GM12874 (cell line): ENCODE data around the gene HCFC2.

Source experiments
- TF ChIP-seq, protein P1 (sequence below): IDR thresholded peaks from 2 replicates; pipeline ENCODE4 v1.5.1; 2011; ENCODE audit warnings: low read depth, mild to moderate bottlenecking, control low read depth, low read length, moderate library complexity; ENCODE audit not compliant: insufficient read depth

HCFC2 gene

DNA sequence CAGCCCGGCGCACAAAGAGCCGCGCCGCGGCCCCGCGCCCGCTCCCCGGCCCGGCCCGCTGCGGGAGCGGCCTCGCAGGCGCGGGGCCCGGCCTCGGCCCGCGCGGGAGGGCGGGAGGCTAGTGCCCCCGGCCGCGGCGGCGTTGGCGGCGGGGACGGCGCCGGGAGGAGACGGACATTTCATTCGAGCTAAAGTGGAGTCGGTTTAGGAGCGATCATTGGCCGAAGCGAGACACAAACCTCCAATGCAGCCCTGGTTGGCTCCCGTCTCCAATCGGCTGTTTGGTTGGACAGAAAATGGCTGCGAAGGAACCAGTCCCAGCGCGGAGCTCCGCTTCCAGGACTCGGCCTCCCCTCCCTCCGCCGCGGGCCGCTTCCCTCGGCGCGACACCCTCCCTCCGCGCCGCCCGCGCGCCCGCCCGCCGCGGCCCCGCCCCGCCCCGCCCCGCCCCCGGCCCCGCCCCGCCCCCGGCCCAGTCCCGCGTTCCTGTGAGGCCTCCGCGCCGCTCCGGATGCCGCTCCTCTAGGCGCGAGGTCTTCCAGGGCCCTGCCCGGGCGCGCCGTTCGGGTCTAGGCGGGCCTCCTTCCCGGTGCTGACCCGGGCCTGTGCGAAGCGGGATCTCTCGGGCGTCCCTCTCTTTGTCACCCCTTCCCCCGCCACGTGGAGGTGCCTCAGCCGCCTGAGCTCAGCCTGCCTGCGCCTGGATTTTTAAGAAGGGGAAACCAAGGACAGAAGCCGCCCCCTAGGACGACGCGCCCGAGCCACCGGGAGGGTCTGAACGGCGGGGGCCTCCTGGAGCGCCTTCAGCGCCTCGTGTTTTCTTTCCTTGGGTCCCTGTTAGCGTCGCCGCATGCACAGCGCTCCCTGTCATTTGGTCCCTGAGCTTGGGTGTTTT is 73.8 kb downstream of the HCFC2 start, which contains the start of gene NFYB:
NFYB (minus strand) TSS at position 309 of the 895 bp plus-strand sequence. CDS start 2,757 bp downstream, outside the sequence.
- TF ChIP-seq, protein P1, sequence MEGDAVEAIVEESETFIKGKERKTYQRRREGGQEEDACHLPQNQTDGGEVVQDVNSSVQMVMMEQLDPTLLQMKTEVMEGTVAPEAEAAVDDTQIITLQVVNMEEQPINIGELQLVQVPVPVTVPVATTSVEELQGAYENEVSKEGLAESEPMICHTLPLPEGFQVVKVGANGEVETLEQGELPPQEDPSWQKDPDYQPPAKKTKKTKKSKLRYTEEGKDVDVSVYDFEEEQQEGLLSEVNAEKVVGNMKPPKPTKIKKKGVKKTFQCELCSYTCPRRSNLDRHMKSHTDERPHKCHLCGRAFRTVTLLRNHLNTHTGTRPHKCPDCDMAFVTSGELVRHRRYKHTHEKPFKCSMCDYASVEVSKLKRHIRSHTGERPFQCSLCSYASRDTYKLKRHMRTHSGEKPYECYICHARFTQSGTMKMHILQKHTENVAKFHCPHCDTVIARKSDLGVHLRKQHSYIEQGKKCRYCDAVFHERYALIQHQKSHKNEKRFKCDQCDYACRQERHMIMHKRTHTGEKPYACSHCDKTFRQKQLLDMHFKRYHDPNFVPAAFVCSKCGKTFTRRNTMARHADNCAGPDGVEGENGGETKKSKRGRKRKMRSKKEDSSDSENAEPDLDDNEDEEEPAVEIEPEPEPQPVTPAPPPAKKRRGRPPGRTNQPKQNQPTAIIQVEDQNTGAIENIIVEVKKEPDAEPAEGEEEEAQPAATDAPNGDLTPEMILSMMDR, result no peak

DNA sequence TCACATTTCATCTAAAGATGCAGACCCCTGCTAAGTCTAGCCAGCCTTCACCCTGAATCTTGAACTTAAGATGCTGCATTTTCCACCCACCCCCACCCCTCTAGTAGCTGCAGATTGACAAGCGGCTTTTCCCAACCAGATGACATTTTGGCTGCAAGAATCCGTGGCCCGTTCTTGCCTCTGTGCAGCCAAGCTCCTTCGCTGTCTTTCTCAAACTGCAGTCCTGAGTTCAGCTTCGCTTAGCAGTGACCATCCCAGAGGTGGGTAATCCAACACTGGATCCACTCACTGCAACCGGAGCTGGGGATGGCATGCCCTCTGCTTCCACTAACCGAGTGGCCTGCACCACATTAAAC is 74.4 kb downstream of the HCFC2 start:
- TF ChIP-seq, protein P1, result no peak

DNA sequence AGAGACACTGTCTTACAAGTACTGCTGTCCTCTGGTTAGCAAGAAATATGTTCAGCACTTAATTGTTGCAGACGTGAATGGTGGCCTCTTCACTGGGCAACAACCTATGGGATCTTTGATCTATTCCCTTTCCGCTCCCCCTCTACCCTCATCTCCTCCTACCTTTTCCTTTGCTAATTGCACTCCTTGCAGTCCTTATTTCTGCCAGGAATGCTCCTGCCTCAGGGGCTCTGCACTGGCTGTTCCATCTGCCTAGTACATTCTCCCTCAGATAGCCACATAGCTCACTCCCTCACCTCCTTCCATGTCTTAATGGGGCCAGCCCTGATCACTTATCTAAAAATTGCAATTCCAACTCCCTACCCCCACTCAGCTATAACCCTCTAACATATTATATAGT is 78.2 kb downstream of the HCFC2 start:
- TF ChIP-seq, protein P1, result no peak

DNA sequence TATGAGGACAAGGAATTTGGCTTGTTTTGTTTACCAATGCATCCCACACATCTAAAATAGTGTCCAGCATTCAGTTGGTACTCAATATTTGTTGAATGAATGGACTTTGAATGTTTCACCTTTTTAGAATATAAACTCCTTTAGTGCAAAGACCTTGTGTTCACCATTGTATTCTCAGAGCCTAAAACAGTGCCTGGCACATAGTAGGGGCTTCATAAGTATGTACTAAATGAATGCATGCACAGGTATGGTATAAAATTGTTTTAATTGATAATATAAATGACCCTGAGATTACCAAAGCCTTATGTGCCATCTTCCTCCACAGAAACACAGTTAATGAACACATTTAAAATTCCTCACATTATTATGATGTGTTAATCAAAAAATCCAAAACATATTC is 78.7 kb downstream of the HCFC2 start:
- TF ChIP-seq, protein P1, result no peak

DNA sequence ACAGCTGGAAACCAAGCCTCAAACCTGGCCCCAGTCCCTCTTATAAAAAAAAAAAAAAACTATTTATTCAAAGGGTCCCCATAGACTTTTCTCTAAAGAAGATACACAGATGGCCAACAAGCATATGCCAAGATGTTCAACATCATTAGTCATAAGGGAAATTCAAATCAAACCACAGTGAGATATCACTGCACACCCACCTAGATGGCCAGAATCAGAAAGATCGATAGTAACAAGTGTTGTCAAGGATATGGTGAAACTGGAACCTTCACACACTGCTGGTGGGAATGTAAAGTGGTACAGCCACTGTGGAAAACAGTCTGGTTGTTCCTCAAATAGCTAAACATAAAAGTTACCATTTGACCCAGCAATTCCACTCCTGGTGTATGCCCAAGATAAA is 79.6 kb downstream of the HCFC2 start:
- TF ChIP-seq, protein P1, result no peak

DNA sequence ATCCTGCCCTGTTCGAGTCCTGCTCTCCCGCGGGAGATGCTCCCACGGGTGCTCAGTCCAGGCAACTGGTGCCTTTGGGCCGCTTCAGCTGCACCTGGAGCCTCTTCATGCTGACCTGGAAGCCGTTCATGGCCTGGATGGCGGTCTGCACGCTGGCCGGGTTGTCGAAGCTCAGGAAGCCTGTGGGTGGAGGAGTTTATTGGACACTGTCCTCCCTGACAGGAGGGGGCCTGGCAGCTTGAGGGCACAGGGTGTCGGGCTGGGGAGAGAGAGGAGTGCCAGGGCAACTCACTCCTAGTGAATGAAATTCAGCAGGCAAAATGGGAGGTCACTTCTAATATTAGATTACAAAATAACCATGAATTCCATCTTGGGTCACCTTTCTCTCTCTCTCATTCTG is 83.0 kb downstream of the HCFC2 start:
- TF ChIP-seq, protein P1, result no peak

DNA sequence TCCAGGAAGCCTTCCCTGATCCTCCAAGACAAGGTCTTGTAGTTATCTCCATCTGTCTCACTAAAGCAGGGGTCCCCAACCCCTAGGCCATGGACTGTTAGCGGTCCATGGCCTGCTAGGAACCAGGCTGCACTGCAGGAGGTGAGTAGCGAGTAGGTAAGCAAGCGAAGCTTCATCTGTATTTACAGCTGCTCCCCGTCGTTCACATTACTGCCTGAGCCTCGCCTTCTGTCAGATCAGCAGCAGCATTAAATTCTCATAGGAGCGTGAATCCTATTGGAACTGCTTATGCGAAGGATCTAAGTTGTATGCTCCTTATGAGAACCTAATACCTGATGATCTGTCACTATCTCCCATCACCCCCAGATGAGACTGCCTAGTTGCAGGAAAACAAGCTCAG is 86.1 kb downstream of the HCFC2 start:
- TF ChIP-seq, protein P1, result no peak
